Calu3 (cell line): ENCODE measurements around the gene RAB40B. TPM values are rescaled to one million over a fixed set of nuclear protein-coding genes. Genes with fewer than 3 reads are reported as not detected.

Experiments used
- BruUV-seq: library from RNA; stranded (reverse); fragments of 400-500 nt; replicated peaks from 2 replicates; lab custom pipeline; 2021; lab: Mats Ljungman, UMichigan
- CTCF ChIA-PET: fragments of 300-600 bp; sonication (Branson Sonifier 250); formaldehyde crosslinking; loops from one replicate; lab custom pipeline; 2022; ENCODE audit warnings: antibody characterized with exemption; lab: Charles Lee
- DNase-seq: peaks from one replicate; pipeline ENCODE4 v3.0.0; 2022
- H3K27ac Mint-ChIP-seq: one replicate; pipeline ENCODE4 v1.8.0; 2022; ENCODE audit warnings: mixed read lengths; ENCODE audit not compliant: unreplicated experiment
- H3K27me3 Mint-ChIP-seq: one replicate; pipeline ENCODE4 v1.8.0; 2022; ENCODE audit warnings: mixed read lengths; ENCODE audit not compliant: unreplicated experiment
- H3K36me3 Mint-ChIP-seq: one replicate; pipeline ENCODE4 v1.8.0; 2022; ENCODE audit warnings: mild to moderate bottlenecking, moderate library complexity, mixed read lengths; ENCODE audit not compliant: insufficient read depth, unreplicated experiment
- H3K4me1 Mint-ChIP-seq: one replicate; pipeline ENCODE4 v1.8.0; 2022; ENCODE audit warnings: mild to moderate bottlenecking, low read depth, mixed read lengths; ENCODE audit not compliant: unreplicated experiment
- H3K4me3 Mint-ChIP-seq: one replicate; pipeline ENCODE4 v1.8.0; 2022; ENCODE audit warnings: mild to moderate bottlenecking, low read depth, moderate library complexity, mixed read lengths; ENCODE audit not compliant: unreplicated experiment
- H3K9me3 Mint-ChIP-seq: one replicate; pipeline ENCODE4 v1.8.0; 2022; ENCODE audit warnings: low read depth, mixed read lengths; ENCODE audit not compliant: unreplicated experiment
- intact Hi-C: fragments of 100-400 bp; cut with micrococcal nuclease; formaldehyde crosslinking; loops from one replicate; pipeline ENCODE4 v1.10.0; 2022; ENCODE audit not compliant: unreplicated experiment
- total RNA-seq: library from RNA; stranded (reverse); gene quantifications from 2 replicates; pipeline ENCODE4 v1.2.3, GENCODE V29; 2022
- TF ChIP-seq, protein P1 (sequence below): fragments of 200-600 bp; IDR thresholded peaks from one replicate; pipeline ENCODE4 v1.8.0; 2022; ENCODE audit warnings: antibody characterized with exemption; ENCODE audit not compliant: unreplicated experiment

RAB40B gene
- total RNA-seq, 1 experiment from 2014 or later = 21.9 TPM

GRCh38 chr17:82639628-82640027 lies 58.9 kb downstream of the RAB40B start:
- peaks cover 9% of the 10 kb centered on the region for H3K9me3 Mint-ChIP-seq
- peaks cover 7% of the 10 kb centered on the region for H3K27me3 Mint-ChIP-seq
- peaks cover 25% of the 10 kb centered on the region for H3K4me1 Mint-ChIP-seq
- no peak for DNase-seq
- H3K4me3 Mint-ChIP-seq = no peak overlapping the region
- H3K27ac Mint-ChIP-seq = peak overlapping the region; percentile 74
- TF ChIP-seq, protein P1, sequence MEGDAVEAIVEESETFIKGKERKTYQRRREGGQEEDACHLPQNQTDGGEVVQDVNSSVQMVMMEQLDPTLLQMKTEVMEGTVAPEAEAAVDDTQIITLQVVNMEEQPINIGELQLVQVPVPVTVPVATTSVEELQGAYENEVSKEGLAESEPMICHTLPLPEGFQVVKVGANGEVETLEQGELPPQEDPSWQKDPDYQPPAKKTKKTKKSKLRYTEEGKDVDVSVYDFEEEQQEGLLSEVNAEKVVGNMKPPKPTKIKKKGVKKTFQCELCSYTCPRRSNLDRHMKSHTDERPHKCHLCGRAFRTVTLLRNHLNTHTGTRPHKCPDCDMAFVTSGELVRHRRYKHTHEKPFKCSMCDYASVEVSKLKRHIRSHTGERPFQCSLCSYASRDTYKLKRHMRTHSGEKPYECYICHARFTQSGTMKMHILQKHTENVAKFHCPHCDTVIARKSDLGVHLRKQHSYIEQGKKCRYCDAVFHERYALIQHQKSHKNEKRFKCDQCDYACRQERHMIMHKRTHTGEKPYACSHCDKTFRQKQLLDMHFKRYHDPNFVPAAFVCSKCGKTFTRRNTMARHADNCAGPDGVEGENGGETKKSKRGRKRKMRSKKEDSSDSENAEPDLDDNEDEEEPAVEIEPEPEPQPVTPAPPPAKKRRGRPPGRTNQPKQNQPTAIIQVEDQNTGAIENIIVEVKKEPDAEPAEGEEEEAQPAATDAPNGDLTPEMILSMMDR = no peak
- no TSS peak for BruUV-seq
- intact Hi-C loops = no loop called here
- CTCF ChIA-PET = no interaction called here
- peaks cover 86% of the 10 kb centered on the region for H3K36me3 Mint-ChIP-seq

- TF ChIP-seq, protein P1 = no peak
- Mint-ChIP-seq H3K27me3 (peaks cover 7% of the 10 kb centered on the region), H3K4me1 (peaks cover 28% of the 10 kb centered on the region), H3K9me3 (peaks cover 9% of the 10 kb centered on the region), H3K36me3 (peaks cover 85% of the 10 kb centered on the region), H3K27ac (no peak overlapping the region), H3K4me3 (no peak overlapping the region)
- no TSS peak for BruUV-seq
- CTCF ChIA-PET = no interaction called here
- intact Hi-C loops = no loop called here
- DNase-seq = no peak
Measured at GRCh38 chr17:82638183-82638773, 60.2 kb downstream of the RAB40B start.

GRCh38 chr17:82636626-82637598 lies 61.6 kb downstream of the RAB40B start:
- Mint-ChIP-seq H3K4me3 (peak overlapping the region; percentile 69), H3K9me3 (peaks cover 9% of the 10 kb centered on the region), H3K36me3 (peaks cover 78% of the 10 kb centered on the region), H3K27me3 (peaks cover 7% of the 10 kb centered on the region), H3K27ac (peak overlapping the region; percentile 100), H3K4me1 (peaks cover 28% of the 10 kb centered on the region)
- DNase-seq = peak; percentile 80
- CTCF ChIA-PET = interaction anchor here (0.7 to 1.0 kb wide), 2 partner anchors 27 to 402 kb away, joined by 3 read pairs; no protein-coding TSS in a partner anchor
- BruUV-seq = TSS peak; percentile 99
- TF ChIP-seq, protein P1 = no peak
- intact Hi-C loops = no loop called here

GRCh38 chr17:82633343-82633742 lies 65.2 kb downstream of the RAB40B start:
- no peak for DNase-seq
- peaks cover 4% of the 10 kb centered on the region for H3K9me3 Mint-ChIP-seq
- H3K36me3 Mint-ChIP-seq = peaks cover 68% of the 10 kb centered on the region
- H3K4me1 Mint-ChIP-seq = peaks cover 28% of the 10 kb centered on the region
- BruUV-seq = no TSS peak
- CTCF ChIA-PET = no interaction called here
- TF ChIP-seq, protein P1 = no peak
- no peak overlapping the region for H3K4me3 Mint-ChIP-seq
- intact Hi-C loops = no loop called here
- peaks cover 7% of the 10 kb centered on the region for H3K27me3 Mint-ChIP-seq
- no peak overlapping the region for H3K27ac Mint-ChIP-seq
